Measurements from ENCODE around the gene TTC23L.

- TF ChIP-seq POLR2A (IDR thresholded peaks at IDR 0.05; ENCODE audit: low read length): no peak
- no peak for TF ChIP-seq GATA1 (IDR thresholded peaks at IDR 0.05; ENCODE audit: low read depth, low read length)
Observed at GRCh38 chr5:34930870-34931269, 91.9 kb downstream of the TTC23L start.
